GM18526 (cell line): Measurements from ENCODE around the gene TBC1D22A.

Experiments used
- POLR2A ChIP-seq: IDR thresholded peaks from 3 replicates; pipeline ENCODE4 v1.6.1; 2011; ENCODE audit not compliant: insufficient read length; ENCODE audit errors: extremely low read depth

The TBC1D22A gene

GRCh38 chr22:47044722-47045535, 282.5 kb downstream of the TBC1D22A start:
- no peak for TF ChIP-seq POLR2A

DNA sequence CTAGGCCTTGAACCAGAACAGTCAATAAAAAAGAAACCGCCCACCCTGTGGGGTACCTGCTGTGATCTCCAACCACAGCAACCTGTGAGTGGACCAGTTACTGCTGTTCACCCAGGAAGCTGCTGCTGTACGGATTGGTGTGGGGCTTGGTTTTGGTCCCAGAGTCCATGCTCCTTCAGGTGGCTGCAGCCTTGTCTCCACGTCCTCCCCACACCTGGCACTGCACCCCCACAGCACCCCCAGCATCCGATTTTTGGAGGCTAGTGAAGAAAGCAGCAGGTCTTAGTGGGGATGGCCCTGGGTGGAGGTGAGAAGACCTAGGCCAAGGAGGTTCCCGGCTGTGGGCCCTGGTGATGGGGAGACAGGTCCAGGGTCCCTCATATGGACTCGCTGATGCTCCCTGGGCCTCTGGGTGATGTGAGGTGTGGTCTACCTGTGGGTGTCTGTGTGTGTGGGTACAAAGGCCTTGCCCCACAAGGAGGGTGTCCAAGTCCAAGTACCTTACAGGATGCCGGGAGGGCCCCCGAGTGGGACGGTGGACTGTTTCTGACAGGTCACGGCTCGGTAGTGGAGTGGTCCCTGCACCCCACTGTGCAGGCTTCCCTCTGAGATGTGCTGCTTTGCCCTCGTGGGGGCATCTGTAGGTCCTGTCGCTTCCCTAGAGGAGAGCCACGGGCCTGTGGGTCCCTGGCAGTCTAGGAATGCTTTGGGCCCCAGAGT, 283.4 kb downstream of the TBC1D22A start:
- no peak for TF ChIP-seq POLR2A

DNA sequence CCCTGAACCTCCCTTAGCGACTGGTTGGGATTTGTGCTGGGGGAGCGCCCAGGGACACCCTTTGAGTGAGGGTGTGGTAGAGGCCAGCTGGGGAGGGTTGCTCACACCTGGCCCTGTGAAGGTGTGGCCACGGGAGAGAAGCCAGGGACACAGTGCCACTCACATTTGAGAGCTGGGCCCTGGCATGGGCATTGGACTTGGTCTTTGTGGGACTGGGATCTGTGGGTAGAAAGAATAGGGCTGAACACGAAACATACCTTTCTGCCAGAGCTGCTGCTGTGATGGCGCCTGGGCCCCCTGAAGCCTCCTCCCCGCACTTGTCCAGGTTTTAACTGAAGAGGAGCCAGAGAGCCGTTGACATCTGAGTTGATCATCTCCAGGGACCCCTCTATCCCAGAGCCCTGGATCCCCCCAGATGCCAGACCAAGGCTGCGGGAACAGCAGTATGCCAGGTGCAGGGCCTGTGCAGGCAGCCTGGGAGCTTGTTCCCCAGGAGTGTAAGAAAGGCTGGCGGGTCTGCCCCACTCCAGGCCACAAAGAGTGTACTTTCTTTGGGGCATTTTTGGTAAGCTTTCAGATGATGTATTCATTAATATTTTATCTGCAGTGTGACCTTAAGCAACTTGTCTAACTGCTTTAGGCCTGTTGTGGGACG, 284.1 kb downstream of the TBC1D22A start:
- TF ChIP-seq POLR2A: no peak

DNA sequence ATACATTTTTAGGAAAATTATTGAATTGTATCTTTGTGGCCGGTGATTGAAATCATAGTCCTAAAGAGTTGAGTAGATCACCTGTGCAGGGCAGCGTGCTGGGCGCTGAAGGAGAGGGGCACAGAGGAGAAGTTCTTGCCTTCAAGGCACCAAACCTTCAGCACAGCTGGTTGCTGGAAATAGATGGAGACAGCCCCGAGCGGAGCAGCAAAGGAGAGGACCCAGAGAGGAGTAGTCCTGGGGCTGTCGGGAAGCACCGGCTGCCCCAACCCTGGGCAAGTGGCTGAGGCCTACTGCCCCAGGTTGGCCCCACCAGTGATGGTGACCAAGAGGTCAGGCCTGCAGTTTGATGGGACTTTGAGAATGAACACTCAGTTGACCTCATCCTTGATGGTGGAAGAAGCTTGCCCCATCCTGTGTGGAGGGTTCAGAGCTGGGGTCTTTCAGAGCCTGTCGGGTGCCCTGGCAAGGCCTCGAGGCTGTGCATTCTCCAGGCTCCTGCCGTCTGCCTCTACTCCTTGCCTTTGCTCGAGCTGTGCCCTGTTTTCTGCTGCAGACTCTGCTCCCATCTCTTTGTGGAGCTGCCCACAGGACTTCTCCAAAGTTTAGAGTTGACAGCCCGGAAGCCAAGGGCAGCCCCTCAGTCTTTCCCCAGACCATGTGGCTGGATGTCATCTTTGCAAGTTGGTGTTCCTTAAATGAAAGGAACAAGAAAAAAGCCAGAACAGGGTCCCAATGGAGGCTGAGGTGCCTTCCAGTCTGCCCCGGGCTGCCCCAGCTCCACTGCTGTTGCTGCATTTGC, 285.1 kb downstream of the TBC1D22A start:
- no peak for TF ChIP-seq POLR2A

GRCh38 chr22:47048123-47049077, 285.9 kb downstream of the TBC1D22A start:
- TF ChIP-seq POLR2A: no peak

GRCh38 chr22:47049078-47049624, 286.7 kb downstream of the TBC1D22A start:
- no peak for TF ChIP-seq POLR2A

- no peak for TF ChIP-seq POLR2A
Observed at GRCh38 chr22:47050401-47051051, 288.1 kb downstream of the TBC1D22A start.

- no peak for TF ChIP-seq POLR2A
Observed at GRCh38 chr22:47051441-47052071, 289.1 kb downstream of the TBC1D22A start.

GRCh38 chr22:47052236-47053012, 290.0 kb downstream of the TBC1D22A start:
- TF ChIP-seq POLR2A: no peak

DNA sequence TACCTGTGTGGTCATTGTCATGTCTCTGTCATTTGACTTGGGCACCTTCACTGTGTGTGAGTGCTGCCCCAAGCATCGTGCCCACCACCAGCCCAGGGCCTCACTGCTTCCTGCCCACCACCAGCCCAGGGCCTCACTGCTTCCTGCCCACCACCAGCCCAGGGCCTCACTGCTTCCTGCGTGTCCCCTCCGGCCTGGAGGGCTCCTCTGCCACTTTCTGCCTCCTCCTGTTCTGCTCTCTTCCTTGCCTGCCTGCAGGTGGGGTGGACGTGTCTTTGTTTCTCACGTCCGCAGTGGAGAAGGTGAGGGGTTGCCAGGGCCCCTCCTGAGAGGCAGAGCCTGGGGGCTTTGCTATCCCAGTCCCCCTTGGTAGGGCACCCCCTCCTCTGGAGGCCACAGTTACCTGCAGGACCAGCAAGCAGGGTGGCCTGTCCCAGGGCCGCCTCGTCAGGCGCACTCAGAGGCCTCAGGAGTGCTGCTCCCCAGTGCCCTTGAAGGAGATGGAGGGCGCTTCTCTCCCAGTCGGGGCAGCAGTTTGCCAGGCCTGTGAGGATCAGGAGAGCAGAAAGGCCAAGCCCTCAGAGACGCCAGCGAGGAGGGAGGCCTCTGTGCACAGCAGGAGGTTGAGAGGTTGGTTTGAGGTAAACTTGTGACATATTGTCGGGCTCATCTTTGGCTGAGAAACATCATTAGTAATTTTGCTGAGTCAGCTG, 290.7 kb downstream of the TBC1D22A start:
- TF ChIP-seq POLR2A: no peak

DNA sequence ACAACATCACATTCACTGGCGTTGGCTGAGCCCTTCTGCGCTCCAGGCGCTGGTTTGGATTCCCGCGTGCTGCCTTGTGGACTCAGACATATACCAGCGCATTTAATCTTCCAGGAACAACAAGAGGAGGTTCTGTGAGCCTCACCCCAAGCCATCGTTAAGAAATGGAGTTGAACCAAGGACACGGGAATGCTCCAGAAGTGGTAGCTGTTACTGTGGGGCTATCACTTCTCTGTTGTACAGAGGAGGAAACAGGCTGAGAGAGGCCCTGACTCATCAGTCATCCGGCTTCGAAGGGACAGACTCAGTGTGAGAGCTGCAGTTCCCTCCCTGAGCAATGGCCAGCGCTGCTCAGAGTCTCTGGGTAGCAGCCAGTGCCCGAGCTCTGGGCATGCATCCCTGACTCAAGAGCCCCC, 291.3 kb downstream of the TBC1D22A start:
- no peak for TF ChIP-seq POLR2A
